Tibial nerve (tissue), 4 donors: ENCODE results near the gene POLDIP2.

Experiments
- EP300 ChIP-seq, 2 donors: sonication (generic); formaldehyde crosslinking; IDR thresholded peaks; one replicate each; pipeline ENCODE4 v1.6.1; 2017; ENCODE audit warnings: antibody characterized with exemption in 2 of 2, mild to moderate bottlenecking in 1 of 2
- POLR2A ChIP-seq, 2 donors: fragments of 450-650 bp; IDR thresholded peaks; one replicate each; pipeline ENCODE4 v1.6.1; 2017; ENCODE audit warnings: antibody characterized with exemption in 2 of 2, mild to moderate bottlenecking in 2 of 2, moderate library complexity in 2 of 2
- TF ChIP-seq, protein P1 (sequence below), 5 experiments: fragments of 200-600 bp in 3 of 5; fragments of 450-650 bp in 2 of 5; sonication (generic) in 3 of 5; IDR thresholded peaks; one replicate each; pipeline ENCODE4 v1.5.1; 2016 to 2019; ENCODE audit warnings: antibody characterized with exemption in 5 of 5, mild to moderate bottlenecking in 3 of 5, moderate library complexity in 2 of 5

GRCh38 chr17:28324267-28324745, 33.0 kb downstream of the POLDIP2 start:
- TF ChIP-seq, protein P1, sequence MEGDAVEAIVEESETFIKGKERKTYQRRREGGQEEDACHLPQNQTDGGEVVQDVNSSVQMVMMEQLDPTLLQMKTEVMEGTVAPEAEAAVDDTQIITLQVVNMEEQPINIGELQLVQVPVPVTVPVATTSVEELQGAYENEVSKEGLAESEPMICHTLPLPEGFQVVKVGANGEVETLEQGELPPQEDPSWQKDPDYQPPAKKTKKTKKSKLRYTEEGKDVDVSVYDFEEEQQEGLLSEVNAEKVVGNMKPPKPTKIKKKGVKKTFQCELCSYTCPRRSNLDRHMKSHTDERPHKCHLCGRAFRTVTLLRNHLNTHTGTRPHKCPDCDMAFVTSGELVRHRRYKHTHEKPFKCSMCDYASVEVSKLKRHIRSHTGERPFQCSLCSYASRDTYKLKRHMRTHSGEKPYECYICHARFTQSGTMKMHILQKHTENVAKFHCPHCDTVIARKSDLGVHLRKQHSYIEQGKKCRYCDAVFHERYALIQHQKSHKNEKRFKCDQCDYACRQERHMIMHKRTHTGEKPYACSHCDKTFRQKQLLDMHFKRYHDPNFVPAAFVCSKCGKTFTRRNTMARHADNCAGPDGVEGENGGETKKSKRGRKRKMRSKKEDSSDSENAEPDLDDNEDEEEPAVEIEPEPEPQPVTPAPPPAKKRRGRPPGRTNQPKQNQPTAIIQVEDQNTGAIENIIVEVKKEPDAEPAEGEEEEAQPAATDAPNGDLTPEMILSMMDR (IDR thresholded peaks at IDR 0.05) = no peak
- no peak for TF ChIP-seq POLR2A (IDR thresholded peaks at IDR 0.05)
- no peak for TF ChIP-seq EP300 (IDR thresholded peaks at IDR 0.05)
